ENCODE data around the gene SLIT3. TPM values are rescaled to one million over a fixed set of nuclear protein-coding genes. Genes with fewer than 3 reads are reported as not detected.

Gene SLIT3
- total RNA-seq, 1 experiment from 2014 or later: not detected

DNA sequence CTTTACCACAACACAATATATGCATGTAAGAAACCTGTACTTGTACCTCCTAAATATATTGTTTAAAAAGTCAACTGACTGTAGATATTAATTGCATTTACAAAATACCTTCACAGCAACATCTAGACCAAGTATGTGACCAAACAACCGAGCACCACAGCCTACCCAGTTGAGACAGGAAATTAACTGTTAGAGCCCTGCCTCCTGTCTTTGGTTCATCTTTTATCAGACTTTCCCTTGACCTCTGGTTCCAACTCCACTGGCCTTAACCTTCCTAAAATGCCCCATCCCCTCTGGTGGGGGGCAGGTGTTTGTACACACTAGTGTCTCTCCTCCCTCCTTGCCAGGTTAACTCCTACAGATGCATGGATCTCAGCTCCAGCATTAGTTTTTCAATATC, 566.8 kb downstream of the SLIT3 start:
- no peaks in the 10 kb centered on the region for H3K9me3 ChIP-seq (ENCODE audit: insufficient read depth, low read depth)
- H3F3A ChIP-seq (ENCODE audit: insufficient read depth, low read depth): no peaks in the 10 kb centered on the region
- H3K27ac ChIP-seq: no peak overlapping the region
- no peak for TF ChIP-seq EZH2 (IDR thresholded peaks at IDR 0.05; ENCODE audit: low read depth)
- TF ChIP-seq CTCF (conservative IDR thresholded peaks at IDR 0.05): no peak
- POLR2A ChIA-PET (ENCODE audit: unreplicated experiment): no interaction called here
- intact Hi-C loops (cut with micrococcal nuclease; ENCODE audit: unreplicated experiment): no loop called here
- no peak overlapping the region for H3K4me3 ChIP-seq
- H2AFZ ChIP-seq: no peak overlapping the region
- H3K4me2 ChIP-seq: no peak overlapping the region
- H4K20me1 ChIP-seq (ENCODE audit: insufficient read depth): no peaks in the 10 kb centered on the region
- no peaks in the 10 kb centered on the region for H3K79me2 ChIP-seq (ENCODE audit: low read depth)
- no peak for DNase-seq
- CTCF ChIA-PET: no interaction called here
- H3K27me3 ChIP-seq (ENCODE audit: insufficient read depth, low read depth): peaks cover 41% of the 10 kb centered on the region
- no peaks in the 10 kb centered on the region for H3K9me2 ChIP-seq (ENCODE audit: insufficient read depth)
- no peaks in the 10 kb centered on the region for H3K4me1 ChIP-seq (replicated peaks; ENCODE audit: insufficient read depth)
- BruUV-seq (replicated peaks): no TSS peak
- no peaks in the 10 kb centered on the region for H3K36me3 ChIP-seq (ENCODE audit: low read depth)

DNA sequence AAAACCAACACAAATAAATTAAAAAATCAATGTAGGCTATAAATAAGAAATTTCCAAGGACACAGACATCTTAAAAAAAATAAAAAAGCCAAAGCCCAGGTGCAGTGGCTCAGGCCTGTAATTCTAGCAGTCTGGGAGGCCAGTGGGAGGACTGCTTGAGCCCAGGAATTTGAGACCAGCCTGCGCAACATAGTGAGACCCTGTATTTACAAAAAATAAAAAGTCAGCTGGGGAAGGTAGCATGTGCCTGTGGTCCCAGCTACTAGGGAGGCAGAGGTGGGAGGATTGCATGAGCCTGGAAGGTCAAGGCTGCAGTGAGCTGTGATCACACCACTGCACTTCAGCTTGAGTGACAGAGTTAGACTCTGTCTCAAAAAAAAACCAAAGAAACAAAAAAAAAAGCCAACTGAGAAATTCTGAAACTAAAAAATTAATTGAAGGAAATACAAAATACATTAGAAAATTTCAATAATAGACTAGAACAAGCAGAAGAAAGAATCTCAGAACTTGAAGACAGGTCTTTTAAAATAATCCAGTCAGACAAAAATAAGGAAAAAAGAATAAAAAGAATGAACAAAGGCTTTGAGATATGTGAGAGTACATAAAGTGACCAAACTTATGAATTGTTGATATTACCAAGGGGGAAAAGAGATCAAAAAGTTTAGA, 572.3 kb downstream of the SLIT3 start:
- intact Hi-C loops (cut with micrococcal nuclease; ENCODE audit: unreplicated experiment): no loop called here
- no peaks in the 10 kb centered on the region for H3K79me2 ChIP-seq (ENCODE audit: low read depth)
- no peak overlapping the region for H2AFZ ChIP-seq
- no peaks in the 10 kb centered on the region for H3K36me3 ChIP-seq (ENCODE audit: low read depth)
- TF ChIP-seq CTCF (conservative IDR thresholded peaks at IDR 0.05): no peak
- BruUV-seq (replicated peaks): no TSS peak
- H3K9me3 ChIP-seq (ENCODE audit: insufficient read depth, low read depth): no peaks in the 10 kb centered on the region
- no peak overlapping the region for H3K4me2 ChIP-seq
- no peaks in the 10 kb centered on the region for H3F3A ChIP-seq (ENCODE audit: insufficient read depth, low read depth)
- no peak for DNase-seq
- H4K20me1 ChIP-seq (ENCODE audit: insufficient read depth): no peaks in the 10 kb centered on the region
- H3K27me3 ChIP-seq (ENCODE audit: insufficient read depth, low read depth): peaks cover 7% of the 10 kb centered on the region; the same call in 1 of the 2 replicates
- H3K4me3 ChIP-seq: no peak overlapping the region
- ChIA-PET POLR2A (ENCODE audit: unreplicated experiment) (interaction anchor here (0.7 kb wide), 1 partner anchor 528 kb away, joined by 13 read pairs; no protein-coding TSS in a partner anchor), CTCF (no interaction called here)
- no peak overlapping the region for H3K27ac ChIP-seq
- no peaks in the 10 kb centered on the region for H3K4me1 ChIP-seq (replicated peaks; ENCODE audit: insufficient read depth)
- H3K9me2 ChIP-seq (ENCODE audit: insufficient read depth): no peaks in the 10 kb centered on the region

GRCh38 chr5:168727547-168727946, 573.4 kb downstream of the SLIT3 start:
- no peak overlapping the region for H3K4me3 ChIP-seq
- intact Hi-C loops (cut with micrococcal nuclease; ENCODE audit: unreplicated experiment): no loop called here
- H2AFZ ChIP-seq: no peak overlapping the region
- peaks cover 15% of the 10 kb centered on the region; the same call in 1 of the 2 replicates for H3K27me3 ChIP-seq (ENCODE audit: insufficient read depth, low read depth)
- no peak for TF ChIP-seq EZH2 (IDR thresholded peaks at IDR 0.05; ENCODE audit: low read depth)
- TF ChIP-seq CTCF (conservative IDR thresholded peaks at IDR 0.05): no peak
- no peak overlapping the region for H3K4me2 ChIP-seq
- DNase-seq: no peak
- no peaks in the 10 kb centered on the region for H4K20me1 ChIP-seq (ENCODE audit: insufficient read depth)
- CTCF ChIA-PET: no interaction called here
- H3K9me3 ChIP-seq (ENCODE audit: insufficient read depth, low read depth): no peaks in the 10 kb centered on the region
- POLR2A ChIA-PET (ENCODE audit: unreplicated experiment): no interaction called here
- H3K4me1 ChIP-seq (replicated peaks; ENCODE audit: insufficient read depth): no peaks in the 10 kb centered on the region
- no peaks in the 10 kb centered on the region for H3K9me2 ChIP-seq (ENCODE audit: insufficient read depth)
- H3K36me3 ChIP-seq (ENCODE audit: low read depth): no peaks in the 10 kb centered on the region
- no peak overlapping the region for H3K27ac ChIP-seq
- no TSS peak for BruUV-seq (replicated peaks)
- H3K79me2 ChIP-seq (ENCODE audit: low read depth): no peaks in the 10 kb centered on the region
- no peaks in the 10 kb centered on the region for H3F3A ChIP-seq (ENCODE audit: insufficient read depth, low read depth)

Data from PC-9 (cell line).